GM23248 (cell line): ENCODE results near the gene SUPT3H. TPM values are rescaled to one million over a fixed set of nuclear protein-coding genes. Genes with fewer than 3 reads are reported as not detected.

Experiments used
- DNase-seq: peaks from one replicate; pipeline ENCODE4 v3.0.0-alpha.2; 2015
- H2AFZ ChIP-seq: fragments of 200-600 bp; sonication (generic); 2 replicates; pipeline ENCODE4 v1.6.1; 2016; ENCODE audit warnings: antibody characterized with exemption
- H3F3A ChIP-seq: fragments of 200-600 bp; sonication (generic); 2 replicates; pipeline ENCODE4 v1.6.1; 2016; ENCODE audit warnings: mild to moderate bottlenecking, antibody characterized with exemption, mixed run types; ENCODE audit not compliant: insufficient read depth
- H3K27ac ChIP-seq: fragments of 200-600 bp; sonication (generic); 2 replicates; pipeline ENCODE4 v1.5.1; 2016; ENCODE audit warnings: mild to moderate bottlenecking
- H3K27me3 ChIP-seq: fragments of 200-600 bp; sonication (generic); replicated peaks from 2 replicates; pipeline ENCODE4 v1.6.1; 2016; ENCODE audit warnings: mild to moderate bottlenecking; ENCODE audit not compliant: insufficient read depth
- H3K36me3 ChIP-seq: fragments of 200-600 bp; sonication (generic); 2 replicates; pipeline ENCODE4 v1.6.1; 2016; ENCODE audit warnings: low read depth, mild to moderate bottlenecking
- H3K4me1 ChIP-seq: fragments of 200-600 bp; sonication (generic); 2 replicates; pipeline ENCODE4 v1.6.1; 2016; ENCODE audit warnings: mild to moderate bottlenecking; ENCODE audit not compliant: insufficient read depth
- H3K4me2 ChIP-seq: fragments of 200-600 bp; sonication (generic); one replicate; pipeline ENCODE4 v1.6.1; 2016; ENCODE audit warnings: mild to moderate bottlenecking; ENCODE audit not compliant: unreplicated experiment
- H3K4me3 ChIP-seq: fragments of 200-600 bp; sonication (generic); 2 replicates; pipeline ENCODE4 v1.5.1; 2016; ENCODE audit warnings: mild to moderate bottlenecking
- H3K79me2 ChIP-seq: fragments of 200-600 bp; sonication (generic); 2 replicates; pipeline ENCODE4 v1.6.1; 2016; ENCODE audit warnings: mild to moderate bottlenecking; ENCODE audit not compliant: insufficient read depth
- H3K9ac ChIP-seq: fragments of 200-600 bp; sonication (generic); 2 replicates; pipeline ENCODE4 v1.6.1; 2016; ENCODE audit warnings: mild to moderate bottlenecking
- H3K9me2 ChIP-seq: fragments of 200-600 bp; sonication (generic); 2 replicates; pipeline ENCODE4 v1.6.1; 2016; ENCODE audit warnings: mixed run types, mild to moderate bottlenecking, moderate library complexity; ENCODE audit not compliant: insufficient read depth
- H3K9me3 ChIP-seq: fragments of 200-600 bp; sonication (generic); one replicate; pipeline ENCODE4 v1.6.1; 2017; ENCODE audit warnings: low read depth
- H4K20me1 ChIP-seq: fragments of 200-600 bp; sonication (generic); 2 replicates; pipeline ENCODE4 v1.6.0; 2016; ENCODE audit not compliant: insufficient read depth
- EZH2 ChIP-seq: fragments of 200-600 bp; sonication (generic); IDR thresholded peaks from 2 replicates; pipeline ENCODE4 v1.6.1; 2018; ENCODE audit warnings: antibody characterized with exemption, mild to moderate bottlenecking; ENCODE audit not compliant: insufficient read depth, poor library complexity, severe bottlenecking
- EZH2phosphoT487 ChIP-seq: fragments of 200-600 bp; sonication (generic); IDR thresholded peaks from 2 replicates; pipeline ENCODE4 v1.6.1; 2018; ENCODE audit warnings: antibody characterized with exemption, moderate library complexity, mild to moderate bottlenecking, low read depth; ENCODE audit not compliant: insufficient read depth
- WGBS, 2 experiments: methylation state at CpG; one replicate each; pipeline ENCODE4 v1.1.6; 2015 to 2017; ENCODE audit warnings: low lambda C conversion rate in 2 of 2, low coverage in 1 of 2; ENCODE audit errors: missing lambda C conversion rate in 2 of 2; 5-methylcytosine and 5-hydroxymethylcytosine counted together
- in situ Hi-C: fragments of 300-500 bp; cut with MboI; formaldehyde crosslinking; loops from 2 replicates; pipeline ENCODE4 v1.15.0; 2020
- polyA plus RNA-seq: library from polyadenylated mRNA; unstranded; fragments of >200 nt; fragmentation: Nextera tagmentation; extraction: Ambion mirVana; gene quantifications from 2 replicates; pipeline ENCODE4 v1.2.1, GENCODE V29; 2016
- total RNA-seq: library from RNA; depleted of rRNA; stranded (reverse); fragments of >200 nt; shearing (Covaris generic); gene quantifications from 2 replicates; pipeline ENCODE4 v1.2.3, GENCODE V29; 2014

Gene SUPT3H
- total and polyA plus RNA-seq, 2 experiments from 2014 or later: 9.3 to 12.4 TPM

DNA sequence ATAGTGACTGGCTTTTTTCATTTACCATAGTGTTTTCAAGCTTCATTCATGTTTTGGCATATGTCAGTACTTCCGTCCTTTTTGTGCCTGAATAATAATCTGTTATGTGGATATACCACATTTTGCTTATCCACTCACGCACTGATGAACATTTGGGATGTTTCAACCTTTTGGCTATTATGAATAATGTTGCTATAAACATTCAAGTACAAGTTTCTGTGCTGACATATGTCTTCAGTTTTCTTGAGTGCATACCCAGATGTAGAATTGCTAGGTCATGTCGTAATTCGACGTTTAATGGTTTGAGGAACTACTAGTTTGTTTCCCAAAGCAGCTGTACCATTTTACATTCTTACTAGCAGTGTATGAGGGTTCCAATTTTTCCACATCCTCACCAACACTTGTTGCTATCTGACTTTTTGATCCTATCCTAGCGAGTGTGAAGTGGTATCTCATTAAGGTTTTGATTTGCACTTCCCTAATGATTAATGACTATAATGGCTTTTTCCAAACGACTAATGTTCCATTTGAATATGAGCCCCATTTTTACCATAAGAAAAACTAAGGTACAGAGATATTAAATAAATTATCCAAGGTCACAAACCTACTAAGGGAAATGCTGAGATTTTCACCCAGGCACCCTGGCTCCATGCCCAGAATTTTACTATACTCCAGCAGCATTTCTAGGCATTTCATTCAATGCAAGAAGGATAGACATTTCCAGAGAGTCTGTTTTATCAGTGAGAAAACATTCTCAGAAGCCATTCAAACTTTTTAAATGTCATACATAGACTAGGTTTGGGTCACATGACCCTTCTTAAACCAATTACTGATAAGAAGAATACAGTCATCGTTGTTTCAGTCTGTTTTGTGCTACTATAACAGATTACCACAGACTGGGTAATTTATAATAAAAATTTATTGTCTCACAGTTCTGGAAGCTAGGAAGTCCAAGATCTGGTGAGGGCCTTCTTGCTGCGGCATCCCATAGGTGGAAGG is 120.7 kb downstream of the SUPT3H start:
- in situ Hi-C loops: no loop called here
- Histone ChIP-seq H3K9me3 (no peaks in the 10 kb centered on the region), H3K27me3 (no peaks in the 10 kb centered on the region), H3K4me1 (no peaks in the 10 kb centered on the region), H3K9ac (no peak overlapping the region), H3K4me2 (no peak overlapping the region), H3K9me2 (no peaks in the 10 kb centered on the region), H4K20me1 (no peaks in the 10 kb centered on the region; the same call in 1 of the 2 replicates), H3K27ac (no peak overlapping the region), H3F3A (no peaks in the 10 kb centered on the region), H3K4me3 (no peak overlapping the region), H2AFZ (no peak overlapping the region), H3K36me3 (no peaks in the 10 kb centered on the region), H3K79me2 (no peaks in the 10 kb centered on the region)
- DNase-seq: peak; percentile 1
- TF ChIP-seq EZH2phosphoT487: no peak
- TF ChIP-seq EZH2: no peak
- WGBS, 2 experiments: 87 to 89% methylated on average over 9 of the region's 9 CpGs

DNA sequence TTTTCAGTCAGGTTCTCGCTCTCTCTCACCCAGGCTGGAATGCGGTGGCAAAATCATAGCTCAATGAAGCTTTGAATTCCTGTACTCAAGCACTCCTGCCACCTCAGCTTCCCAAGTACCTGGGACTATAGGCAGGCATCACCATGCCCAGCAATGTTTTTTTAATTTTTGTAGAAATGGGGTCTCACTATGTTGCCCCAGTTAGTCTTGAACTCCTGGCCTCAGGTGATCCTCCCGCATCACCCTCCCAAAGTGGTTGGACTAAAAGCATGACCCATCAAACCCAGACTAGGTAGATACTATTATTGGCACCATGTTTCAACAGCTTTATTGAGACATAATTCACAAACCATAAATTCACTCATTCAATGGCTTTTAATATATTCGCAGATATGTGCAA is 122.3 kb downstream of the SUPT3H start:
- Histone ChIP-seq H3K4me2 (no peak overlapping the region), H3K36me3 (no peaks in the 10 kb centered on the region), H3K9ac (no peak overlapping the region), H3K79me2 (no peaks in the 10 kb centered on the region), H3K27me3 (no peaks in the 10 kb centered on the region), H3K4me3 (no peak overlapping the region), H3K9me3 (no peaks in the 10 kb centered on the region), H4K20me1 (no peaks in the 10 kb centered on the region; the same call in 1 of the 2 replicates), H3K27ac (no peak overlapping the region), H2AFZ (no peak overlapping the region), H3K9me2 (no peaks in the 10 kb centered on the region), H3F3A (no peaks in the 10 kb centered on the region), H3K4me1 (no peaks in the 10 kb centered on the region)
- no peak for DNase-seq
- in situ Hi-C loops: no loop called here
- TF ChIP-seq EZH2: no peak
- no peak for TF ChIP-seq EZH2phosphoT487
- WGBS, 2 experiments: 94 to 98% methylated on average over 4 of the region's 4 CpGs

DNA sequence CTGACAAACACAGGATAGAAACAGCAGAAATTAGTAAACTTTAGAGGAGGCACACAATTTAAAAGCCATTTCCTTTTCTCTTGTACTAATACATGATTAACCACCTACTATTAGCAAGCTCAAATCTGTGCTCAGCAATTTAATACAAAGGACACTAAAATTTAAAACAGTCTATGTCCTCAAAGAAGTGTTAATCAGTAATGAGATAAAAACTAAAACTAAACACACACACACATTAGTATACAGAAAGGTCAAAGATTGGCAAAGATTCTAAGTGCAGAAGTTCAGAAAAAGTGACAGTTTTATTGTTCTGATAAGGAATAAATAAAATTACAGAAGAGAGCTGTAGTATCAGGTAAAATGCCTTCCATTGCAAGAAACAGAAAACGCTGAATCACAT is 123.5 kb downstream of the SUPT3H start:
- H3K79me2 ChIP-seq: no peaks in the 10 kb centered on the region
- H3K9me2 ChIP-seq: no peaks in the 10 kb centered on the region
- H3F3A ChIP-seq: no peaks in the 10 kb centered on the region
- no peaks in the 10 kb centered on the region for H3K9me3 ChIP-seq
- no peak overlapping the region for H3K4me2 ChIP-seq
- no peak for DNase-seq
- no peak overlapping the region for H3K27ac ChIP-seq
- in situ Hi-C loops: no loop called here
- H3K9ac ChIP-seq: no peak overlapping the region
- no peak overlapping the region for H2AFZ ChIP-seq
- H3K4me1 ChIP-seq: no peaks in the 10 kb centered on the region
- no peaks in the 10 kb centered on the region for H3K36me3 ChIP-seq
- no peaks in the 10 kb centered on the region; the same call in 1 of the 2 replicates for H4K20me1 ChIP-seq
- 96 to 97% methylated on average over 1 of the region's 1 CpG for WGBS, 2 experiments
- TF ChIP-seq EZH2 (no peak), EZH2phosphoT487 (no peak)
- H3K4me3 ChIP-seq: no peak overlapping the region
- no peaks in the 10 kb centered on the region for H3K27me3 ChIP-seq

DNA sequence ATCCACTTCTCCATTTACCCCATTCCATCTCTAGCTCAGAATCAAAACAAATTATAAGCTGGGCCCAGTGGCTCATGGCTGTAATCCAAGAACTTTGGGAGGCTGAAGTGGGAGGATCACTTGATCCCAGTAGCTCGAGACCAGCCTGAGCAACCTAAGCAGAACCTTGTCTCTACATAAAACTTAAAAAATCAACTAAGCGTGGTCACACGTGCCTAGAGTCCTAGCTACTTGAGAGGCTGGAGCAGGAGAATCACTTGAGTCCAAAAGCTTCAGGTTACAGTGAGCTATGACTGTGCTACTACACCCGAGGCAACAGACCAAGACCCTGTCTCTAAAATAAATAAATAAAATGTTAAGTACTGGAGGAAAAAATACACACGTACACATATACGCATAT is 124.3 kb downstream of the SUPT3H start:
- H3K36me3 ChIP-seq: no peaks in the 10 kb centered on the region
- H3K4me3 ChIP-seq: no peak overlapping the region
- H2AFZ ChIP-seq: no peak overlapping the region
- in situ Hi-C loops: no loop called here
- no peak overlapping the region for H3K4me2 ChIP-seq
- WGBS, 2 experiments: 87 to 98% methylated on average over 6 of the region's 6 CpGs
- no peaks in the 10 kb centered on the region for H3K79me2 ChIP-seq
- H3F3A ChIP-seq: no peaks in the 10 kb centered on the region
- no peaks in the 10 kb centered on the region for H3K4me1 ChIP-seq
- H3K9me3 ChIP-seq: no peaks in the 10 kb centered on the region
- DNase-seq: no peak
- H3K27me3 ChIP-seq: no peaks in the 10 kb centered on the region
- H3K9ac ChIP-seq: no peak overlapping the region
- H4K20me1 ChIP-seq: no peaks in the 10 kb centered on the region; the same call in 1 of the 2 replicates
- no peaks in the 10 kb centered on the region for H3K9me2 ChIP-seq
- H3K27ac ChIP-seq: no peak overlapping the region
- no peak for TF ChIP-seq EZH2phosphoT487
- no peak for TF ChIP-seq EZH2
